Body of pancreas (tissue), 4 donors: ENCODE results near the gene HDAC1.

ENCODE experiments used
- POLR2A ChIP-seq, 3 donors: fragments of 450-650 bp; IDR thresholded peaks; one replicate each; pipeline ENCODE4 v1.6.1; 2016; ENCODE audit warnings: antibody characterized with exemption in 3 of 3, mild to moderate bottlenecking in 2 of 3
- TF ChIP-seq, protein P1 (sequence below), 7 experiments: fragments of 450-650 bp in 4 of 7; fragments of 200-600 bp in 3 of 7; sonication (generic) in 3 of 7; IDR thresholded peaks; one replicate each; pipeline ENCODE4 v1.5.1; 2016 to 2019; ENCODE audit warnings: antibody characterized with exemption in 7 of 7

DNA sequence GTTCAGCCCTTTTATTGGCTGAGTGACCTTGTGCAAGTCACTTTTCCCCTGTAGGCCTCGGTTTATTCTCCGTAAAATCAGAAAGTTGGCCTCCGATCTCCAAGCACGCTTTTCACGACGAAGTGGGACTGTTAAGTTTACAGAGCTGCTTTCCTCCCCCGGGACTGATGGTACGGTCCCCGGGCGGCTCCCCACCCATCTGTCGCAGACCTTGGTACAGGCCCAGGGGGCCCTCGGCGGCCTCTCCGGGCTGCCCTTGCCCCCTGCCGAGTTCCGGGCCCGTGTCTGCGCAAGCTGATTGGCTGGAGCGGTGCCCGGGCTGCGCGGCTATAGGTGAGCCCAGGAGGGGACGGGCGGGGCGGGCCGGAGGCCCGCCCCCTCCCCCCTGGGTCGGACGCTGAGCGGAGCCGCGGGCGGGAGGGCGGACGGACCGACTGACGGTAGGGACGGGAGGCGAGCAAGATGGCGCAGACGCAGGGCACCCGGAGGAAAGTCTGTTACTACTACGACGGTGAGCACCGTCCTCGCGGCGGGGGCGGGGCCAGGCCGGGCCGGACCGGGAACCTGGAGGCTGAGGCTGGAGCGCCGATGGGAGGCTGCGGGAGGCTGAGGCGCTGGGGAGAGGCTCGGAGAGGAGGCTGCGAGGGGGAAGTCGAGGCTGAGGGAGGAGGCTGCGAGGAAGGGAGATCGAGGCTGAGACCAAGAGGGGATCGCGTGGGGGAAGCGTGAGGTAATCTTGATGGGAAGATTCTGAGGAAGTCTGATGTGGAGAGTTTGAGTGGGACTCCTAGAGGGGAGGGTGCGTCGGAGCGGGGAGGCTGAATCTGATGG, at the start of gene HDAC1:
- TF ChIP-seq, protein P1, sequence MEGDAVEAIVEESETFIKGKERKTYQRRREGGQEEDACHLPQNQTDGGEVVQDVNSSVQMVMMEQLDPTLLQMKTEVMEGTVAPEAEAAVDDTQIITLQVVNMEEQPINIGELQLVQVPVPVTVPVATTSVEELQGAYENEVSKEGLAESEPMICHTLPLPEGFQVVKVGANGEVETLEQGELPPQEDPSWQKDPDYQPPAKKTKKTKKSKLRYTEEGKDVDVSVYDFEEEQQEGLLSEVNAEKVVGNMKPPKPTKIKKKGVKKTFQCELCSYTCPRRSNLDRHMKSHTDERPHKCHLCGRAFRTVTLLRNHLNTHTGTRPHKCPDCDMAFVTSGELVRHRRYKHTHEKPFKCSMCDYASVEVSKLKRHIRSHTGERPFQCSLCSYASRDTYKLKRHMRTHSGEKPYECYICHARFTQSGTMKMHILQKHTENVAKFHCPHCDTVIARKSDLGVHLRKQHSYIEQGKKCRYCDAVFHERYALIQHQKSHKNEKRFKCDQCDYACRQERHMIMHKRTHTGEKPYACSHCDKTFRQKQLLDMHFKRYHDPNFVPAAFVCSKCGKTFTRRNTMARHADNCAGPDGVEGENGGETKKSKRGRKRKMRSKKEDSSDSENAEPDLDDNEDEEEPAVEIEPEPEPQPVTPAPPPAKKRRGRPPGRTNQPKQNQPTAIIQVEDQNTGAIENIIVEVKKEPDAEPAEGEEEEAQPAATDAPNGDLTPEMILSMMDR (IDR thresholded peaks at IDR 0.05): peak in 1 of 7 experiments; percentile 9
- TF ChIP-seq POLR2A (IDR thresholded peaks at IDR 0.05): peak; percentile 51 to 81 (median 79)
